Measurements from ENCODE around the gene HDAC9.

GRCh38 chr7:18895456-18895855, 399.9 kb downstream of the HDAC9 start:
- TF ChIP-seq CTCF (IDR thresholded peaks at IDR 0.05) (no peak), POLR2A (IDR thresholded peaks at IDR 0.05) (no peak)

Data from adrenal gland (tissue), 5 donors.